GM18511 (cell line): ENCODE data around the gene KYAT1.
"Not testable (repeated sequence)": the region's sequence is repeated elsewhere in the genome, so short reads cannot be mapped to it uniquely, and the experiment has no call there.

ENCODE experiments used
- ATAC-seq: cut with Tn5 transposase; IDR thresholded peaks from one replicate; pipeline ENCODE4 v1.9.1; 2021; ENCODE audit warnings: mild to moderate bottlenecking, moderate library complexity; ENCODE audit not compliant: unreplicated experiment

The KYAT1 gene

DNA sequence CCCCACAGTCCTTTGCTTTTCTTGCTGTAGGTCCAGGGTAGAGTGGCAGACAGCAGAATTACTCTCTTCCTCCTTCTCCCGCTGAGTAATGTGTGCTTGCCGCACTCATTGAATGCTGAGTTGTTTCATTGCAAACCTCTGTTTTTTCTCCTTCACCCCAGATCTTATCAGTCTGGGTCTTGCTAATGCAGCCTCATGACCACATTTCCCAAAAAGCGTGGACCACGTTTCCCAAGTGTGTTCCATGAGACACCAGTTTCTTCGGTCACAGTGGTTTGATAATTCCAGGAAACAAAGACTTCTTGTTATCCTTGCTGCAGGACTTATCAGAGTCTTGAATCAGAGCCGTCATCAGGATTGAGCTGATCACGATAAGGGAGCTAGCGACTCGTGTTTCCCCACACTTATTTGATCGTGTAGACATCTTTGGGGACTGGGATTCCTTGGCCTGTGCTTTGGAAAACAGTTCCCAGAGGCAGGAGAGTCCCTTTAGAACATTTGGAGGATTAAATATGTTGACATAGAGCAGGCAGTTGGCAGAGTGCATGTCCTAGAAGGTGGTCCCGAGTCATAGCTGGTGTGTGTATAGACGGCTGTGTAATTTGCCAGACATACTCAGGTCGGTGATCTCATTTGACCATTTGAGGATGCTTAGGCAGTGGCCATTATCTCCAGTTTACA, 4.6 kb upstream of the KYAT1 start:
- no peak for ATAC-seq

DNA sequence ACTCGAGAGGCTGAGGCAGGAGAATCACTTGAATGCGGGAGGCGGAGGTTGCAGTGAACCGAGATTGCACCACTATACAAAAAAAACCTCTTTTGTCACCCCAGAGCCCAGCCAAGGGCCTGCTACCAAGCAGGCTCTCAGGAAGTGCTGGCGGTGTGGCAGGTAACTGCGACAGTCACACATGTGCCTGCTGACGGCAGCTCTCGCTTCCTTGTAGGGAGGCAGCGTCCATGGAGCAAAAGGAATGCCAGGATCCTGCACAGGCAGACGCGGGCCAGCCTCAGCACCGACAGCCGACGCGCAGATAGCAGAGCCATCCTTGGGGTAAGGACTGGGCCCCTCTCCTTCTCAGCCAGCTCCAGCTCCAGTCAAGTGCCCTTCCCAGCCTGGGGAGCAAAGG, 4.0 kb upstream of the KYAT1 start:
- no peak for ATAC-seq

GRCh38 chr9:128885376-128885775, 3.6 kb upstream of the KYAT1 start:
- no peak for ATAC-seq

DNA sequence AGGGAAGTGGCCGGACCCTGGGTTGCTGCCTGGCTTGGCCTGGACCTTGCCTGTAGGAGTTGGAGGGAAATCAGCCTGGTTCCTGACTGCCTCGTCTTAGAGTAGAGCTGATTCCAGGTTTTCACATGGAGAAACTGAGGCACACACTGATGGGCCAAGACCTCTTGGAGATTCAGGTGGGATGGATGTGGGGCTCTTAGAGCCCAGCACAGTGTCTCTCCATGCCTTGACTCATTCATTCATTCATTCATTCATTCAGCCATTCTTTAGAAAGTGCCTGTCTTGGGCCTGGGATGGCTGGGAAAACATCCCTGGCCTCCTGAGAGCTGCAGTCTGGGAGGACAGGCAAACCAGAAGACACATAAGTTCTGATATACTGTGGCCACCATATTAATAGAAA, 2.4 kb upstream of the KYAT1 start:
- no peak for ATAC-seq

- ATAC-seq = no peak
These were observed 1.2 kb upstream of the KYAT1 start for GRCh38 chr9:128882677-128883603.

- ATAC-seq = no peak
These were observed 3.9 kb downstream of the KYAT1 start for GRCh38 chr9:128877852-128878251.

GRCh38 chr9:128870941-128871265, 10.8 kb downstream of the KYAT1 start:
- not testable (repeated sequence) for ATAC-seq

- ATAC-seq = no peak
These were observed 11.4 kb downstream of the KYAT1 start for GRCh38 chr9:128870128-128870940.

- peak; percentile 52 for ATAC-seq
These were observed 18.1 kb downstream of the KYAT1 start for GRCh38 chr9:128863647-128864046.

- no peak for ATAC-seq
These were observed 19.3 kb downstream of the KYAT1 start for GRCh38 chr9:128862401-128862851.

DNA sequence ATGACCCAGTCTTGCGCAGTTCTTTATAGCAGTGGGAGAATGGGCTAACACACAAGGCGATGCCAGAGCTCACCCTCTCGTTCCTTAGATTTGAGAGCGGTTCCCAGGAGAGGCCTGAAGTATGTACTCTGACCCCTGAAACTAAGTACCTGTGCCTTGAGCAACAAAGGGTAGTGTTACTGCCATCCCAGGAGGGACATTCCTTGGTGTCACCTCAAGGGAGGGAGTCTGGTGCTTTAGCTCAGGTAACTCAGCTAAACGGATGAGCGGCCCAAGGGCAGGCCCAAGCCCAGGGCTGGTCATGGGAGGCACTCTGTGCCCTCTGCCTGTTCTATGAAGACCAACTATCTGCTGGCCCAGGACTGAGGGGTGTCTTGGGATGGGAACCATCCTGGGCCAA, 20.2 kb downstream of the KYAT1 start:
- ATAC-seq = no peak

DNA sequence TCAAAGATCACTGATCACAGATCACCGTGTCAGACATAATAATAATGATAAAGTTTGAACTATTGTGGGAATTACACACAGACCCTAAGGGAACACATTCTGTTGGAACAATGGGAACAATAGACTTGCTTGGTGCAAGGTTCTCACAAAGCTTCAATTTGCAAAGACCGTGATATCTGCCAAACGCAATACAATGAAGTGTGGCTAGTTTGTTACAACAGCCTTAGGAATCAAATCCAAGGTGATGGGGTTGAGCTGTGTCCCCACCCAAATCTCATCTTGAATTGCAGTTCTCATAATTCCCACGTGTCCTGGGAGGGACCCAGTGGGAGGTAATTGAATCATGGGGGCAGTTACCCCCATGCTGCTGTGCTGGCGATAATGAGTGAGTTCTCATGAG, 20.8 kb downstream of the KYAT1 start:
- ATAC-seq = no peak

GRCh38 chr9:128858476-128858875, 23.3 kb downstream of the KYAT1 start:
- ATAC-seq = not testable (repeated sequence)

GRCh38 chr9:128854454-128854853, 27.3 kb downstream of the KYAT1 start:
- ATAC-seq = not testable (repeated sequence)

- ATAC-seq = not testable (repeated sequence)
These were observed 29.1 kb downstream of the KYAT1 start for GRCh38 chr9:128852646-128853045.

- not testable (repeated sequence) for ATAC-seq
These were observed 29.8 kb downstream of the KYAT1 start for GRCh38 chr9:128851779-128852600.

DNA sequence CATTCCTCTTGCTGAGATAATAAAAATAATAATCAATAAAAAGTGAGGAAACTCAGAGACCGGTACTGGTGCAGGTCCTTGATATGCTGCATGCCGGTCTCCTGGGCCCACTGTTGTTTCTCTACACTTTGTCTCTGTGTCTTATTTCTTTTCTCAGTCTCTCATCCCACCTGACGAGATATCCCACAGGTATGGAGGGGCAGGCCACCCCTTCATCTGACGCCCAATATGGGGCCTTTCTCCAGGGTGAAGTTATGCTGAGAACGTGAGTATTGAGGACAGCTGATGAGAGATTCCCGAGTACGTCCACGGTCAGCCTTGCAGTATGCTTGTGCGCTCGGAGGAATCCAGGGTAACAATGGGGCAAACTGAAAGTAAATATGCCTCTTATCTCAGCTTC, 30.7 kb downstream of the KYAT1 start:
- not testable (repeated sequence) for ATAC-seq

DNA sequence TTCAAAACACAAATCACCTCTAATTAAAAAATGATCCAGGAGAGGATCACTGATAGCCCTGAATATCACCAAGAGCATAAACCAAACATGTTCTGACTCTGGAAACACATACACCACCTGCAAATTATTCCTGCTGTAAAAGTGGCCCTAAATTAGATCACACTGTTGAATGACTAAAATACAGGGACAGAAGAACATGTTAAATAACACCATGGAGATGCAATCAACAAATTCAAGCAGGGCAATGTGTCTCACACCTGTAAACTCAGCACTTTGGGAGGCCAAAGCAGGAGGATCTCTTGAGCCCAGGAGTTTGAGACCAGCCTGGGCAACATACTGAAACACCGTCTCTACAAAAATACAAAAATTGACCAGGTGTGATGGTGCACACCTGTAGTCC, 33.9 kb downstream of the KYAT1 start:
- ATAC-seq = no peak

DNA sequence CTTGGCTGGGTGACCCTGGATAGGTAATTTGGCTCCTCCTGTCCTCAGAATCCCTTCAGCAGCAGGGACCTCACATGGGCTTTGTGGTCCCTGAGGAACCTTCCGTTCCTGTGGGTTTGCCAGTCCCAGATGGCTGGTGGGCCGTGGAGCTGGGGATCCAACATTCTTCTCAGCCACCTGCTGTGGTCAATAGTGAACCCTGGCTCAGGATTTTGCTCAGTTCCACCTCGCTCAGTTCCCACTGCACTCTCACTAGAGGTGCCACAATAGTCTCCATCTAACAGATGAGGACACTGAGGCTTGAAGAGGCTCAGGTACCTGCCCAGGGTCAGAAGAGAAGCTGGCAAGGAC, 35.1 kb downstream of the KYAT1 start:
- ATAC-seq = no peak

DNA sequence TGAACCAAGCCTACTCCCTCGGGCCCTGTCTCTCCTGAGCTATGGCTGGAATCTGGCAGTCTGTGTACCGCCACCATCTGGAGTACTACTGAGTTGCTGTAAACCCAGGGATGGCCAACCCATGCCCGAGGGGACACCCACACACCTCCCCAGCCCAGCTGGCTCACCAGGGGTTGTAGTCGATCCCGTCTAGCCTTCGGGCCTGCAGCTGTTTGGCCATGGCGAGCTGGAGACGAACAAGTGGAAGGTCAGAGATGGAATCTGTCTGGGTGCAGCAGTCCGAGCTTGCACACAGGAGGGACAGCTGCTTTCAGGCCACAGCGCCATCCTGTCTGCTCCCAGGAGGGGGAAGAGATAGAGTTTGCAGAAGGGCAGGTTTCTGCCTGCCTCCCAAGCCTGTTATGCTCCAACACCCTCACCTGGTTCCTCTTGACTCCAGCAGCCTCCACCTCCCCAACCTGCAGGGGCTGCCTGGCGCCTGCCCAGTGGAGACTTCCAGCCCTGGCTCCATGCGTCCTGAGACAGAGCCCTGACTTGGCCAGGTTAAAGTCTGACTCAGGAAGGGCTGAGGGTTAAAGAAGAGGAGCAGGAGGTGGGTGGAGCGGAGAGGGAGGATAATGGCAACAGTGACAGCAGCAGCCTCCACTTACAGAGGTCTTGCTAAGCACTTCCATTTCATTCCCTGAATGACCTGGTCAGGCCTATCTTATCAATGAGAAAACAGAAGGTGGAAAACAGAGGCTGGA, 36.4 kb downstream of the KYAT1 start:
- ATAC-seq = no peak
